HG03342 (cell line): Measurements from ENCODE around the gene ANKRD1.

Experiments used
- ATAC-seq: cut with Tn5 transposase; IDR thresholded peaks from one replicate; pipeline ENCODE4 v1.9.1; 2021; ENCODE audit warnings: mild to moderate bottlenecking, moderate library complexity; ENCODE audit not compliant: unreplicated experiment

Gene ANKRD1

GRCh38 chr10:90865401-90865800 lies 55.5 kb downstream of the ANKRD1 start:
- ATAC-seq, result no peak

- no peak for ATAC-seq
Observed at GRCh38 chr10:90862908-90863514, 57.9 kb downstream of the ANKRD1 start.
